ENCODE measurements around the gene POLR3B. TPM values are rescaled to one million over a fixed set of nuclear protein-coding genes. Genes with fewer than 3 reads are reported as not detected.

Gene POLR3B
- total RNA-seq, 1 donor from 2014 or later = 7.5 TPM

GRCh38 chr12:106321139-106321850 is 36.3 kb upstream of the POLR3B start:
- H3K4me3 Mint-ChIP-seq (ENCODE audit: unreplicated experiment) = no peak overlapping the region
- DNase-seq (ENCODE audit: low spot score) = no peak
- H3K4me1 Mint-ChIP-seq (ENCODE audit: unreplicated experiment) = no peaks in the 10 kb centered on the region
- no peak for TF ChIP-seq CTCF (IDR thresholded peaks at IDR 0.05; ENCODE audit: unreplicated experiment)
- no peaks in the 10 kb centered on the region for H3K27me3 Mint-ChIP-seq (ENCODE audit: unreplicated experiment)
- H3K27ac Mint-ChIP-seq (ENCODE audit: unreplicated experiment) = no peak overlapping the region
- no peaks in the 10 kb centered on the region for H3K9me3 Mint-ChIP-seq (ENCODE audit: unreplicated experiment)
- no peaks in the 10 kb centered on the region for H3K36me3 Mint-ChIP-seq (ENCODE audit: low read depth, unreplicated experiment)

- TF ChIP-seq CTCF (IDR thresholded peaks at IDR 0.05; ENCODE audit: unreplicated experiment) = no peak
- Mint-ChIP-seq H3K27ac (ENCODE audit: unreplicated experiment) (no peak overlapping the region), H3K27me3 (ENCODE audit: unreplicated experiment) (peaks cover under 1% of the 10 kb centered on the region), H3K4me3 (ENCODE audit: unreplicated experiment) (no peak overlapping the region), H3K9me3 (ENCODE audit: unreplicated experiment) (no peaks in the 10 kb centered on the region), H3K4me1 (ENCODE audit: unreplicated experiment) (peaks cover 2% of the 10 kb centered on the region), H3K36me3 (ENCODE audit: low read depth, unreplicated experiment) (no peaks in the 10 kb centered on the region)
- DNase-seq (ENCODE audit: low spot score) = no peak
These were observed 34.0 kb upstream of the POLR3B start for GRCh38 chr12:106323537-106323936.

GRCh38 chr12:106327309-106327869 is 30.2 kb upstream of the POLR3B start:
- Mint-ChIP-seq H3K9me3 (ENCODE audit: unreplicated experiment) (no peaks in the 10 kb centered on the region), H3K4me1 (ENCODE audit: unreplicated experiment) (peaks cover 7% of the 10 kb centered on the region), H3K27me3 (ENCODE audit: unreplicated experiment) (peaks cover 1% of the 10 kb centered on the region), H3K36me3 (ENCODE audit: low read depth, unreplicated experiment) (no peaks in the 10 kb centered on the region), H3K4me3 (ENCODE audit: unreplicated experiment) (no peak overlapping the region), H3K27ac (ENCODE audit: unreplicated experiment) (no peak overlapping the region)
- DNase-seq (ENCODE audit: low spot score) = no peak
- TF ChIP-seq CTCF (IDR thresholded peaks at IDR 0.05; ENCODE audit: unreplicated experiment) = no peak

- Mint-ChIP-seq H3K27ac (ENCODE audit: unreplicated experiment) (peak overlapping the region; percentile 49), H3K9me3 (ENCODE audit: unreplicated experiment) (no peaks in the 10 kb centered on the region), H3K4me1 (ENCODE audit: unreplicated experiment) (peaks cover 7% of the 10 kb centered on the region), H3K36me3 (ENCODE audit: low read depth, unreplicated experiment) (no peaks in the 10 kb centered on the region), H3K4me3 (ENCODE audit: unreplicated experiment) (no peak overlapping the region), H3K27me3 (ENCODE audit: unreplicated experiment) (peaks cover 1% of the 10 kb centered on the region)
- DNase-seq (ENCODE audit: low spot score) = no peak
- TF ChIP-seq CTCF (IDR thresholded peaks at IDR 0.05; ENCODE audit: unreplicated experiment) = no peak
These were observed 28.8 kb upstream of the POLR3B start for GRCh38 chr12:106328735-106329134.

- Mint-ChIP-seq H3K9me3 (ENCODE audit: unreplicated experiment) (no peaks in the 10 kb centered on the region), H3K4me3 (ENCODE audit: unreplicated experiment) (no peak overlapping the region), H3K27ac (ENCODE audit: unreplicated experiment) (no peak overlapping the region), H3K27me3 (ENCODE audit: unreplicated experiment) (peaks cover 1% of the 10 kb centered on the region), H3K4me1 (ENCODE audit: unreplicated experiment) (peaks cover 7% of the 10 kb centered on the region), H3K36me3 (ENCODE audit: low read depth, unreplicated experiment) (no peaks in the 10 kb centered on the region)
- TF ChIP-seq CTCF (IDR thresholded peaks at IDR 0.05; ENCODE audit: unreplicated experiment) = no peak
- DNase-seq (ENCODE audit: low spot score) = no peak
These were observed 28.1 kb upstream of the POLR3B start for GRCh38 chr12:106329231-106329982.

Data from endothelial cell (in vitro differentiated cells).